Measurements from ENCODE around the gene POLD1. TPM values are rescaled to one million over a fixed set of nuclear protein-coding genes. Genes with fewer than 3 reads are reported as not detected.
A peak's percentile ranks its signal among the peaks of the same experiment; 100 is the strongest.

The POLD1 gene
- polyA plus RNA-seq, 1 donor from 2014 or later = 32.8 TPM

DNA sequence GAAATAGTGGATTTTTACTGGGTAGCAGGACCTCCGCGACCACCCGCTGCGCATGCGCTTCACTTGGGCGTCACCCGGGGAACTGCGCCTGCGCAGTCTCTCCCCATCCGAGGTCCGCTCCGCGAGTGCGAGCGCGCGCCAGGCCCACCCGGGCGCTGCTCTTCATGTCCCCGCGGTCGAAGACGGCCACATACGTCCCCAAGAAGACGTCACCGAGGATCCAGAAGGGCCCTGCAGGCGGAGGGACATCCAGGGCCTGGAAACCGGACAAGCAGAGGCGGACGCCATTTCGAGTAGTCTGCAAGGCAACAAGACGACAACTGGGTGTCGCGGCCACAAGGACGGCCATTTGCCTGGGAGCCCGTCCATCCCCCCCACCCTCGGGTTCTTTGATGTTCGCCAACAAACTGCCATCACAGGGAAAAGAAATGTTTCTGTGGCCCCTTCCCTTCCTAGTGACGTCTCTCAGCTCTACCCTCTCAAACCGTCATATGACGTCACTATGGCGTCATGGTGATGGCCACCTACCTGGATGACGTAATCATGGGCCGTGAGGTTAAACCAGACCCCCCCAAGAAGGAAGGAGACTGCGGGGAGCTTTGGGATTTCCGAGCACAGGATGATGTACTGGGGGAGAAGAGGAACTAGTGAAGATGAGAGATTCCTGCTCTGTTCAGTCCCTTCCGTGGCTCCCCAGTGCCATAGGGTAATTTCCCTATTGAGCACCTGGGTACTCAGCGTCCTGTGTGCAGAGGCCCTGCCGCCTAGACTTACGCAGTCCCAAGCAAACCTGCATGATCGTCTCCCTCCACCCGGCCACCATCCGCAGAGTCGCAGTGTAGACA lies 25.4 kb upstream of the POLD1 start:
- Mint-ChIP-seq H3K9me3 (no peaks in the 10 kb centered on the region), H3K4me3 (peak overlapping the region; percentile 89 to 97 (median 94)), H3K4me1 (peaks cover 24 to 37% (median 36%) of the 10 kb centered on the region in 3 donors), H3K36me3 (no peaks in the 10 kb centered on the region), H3K27me3 (no peaks in the 10 kb centered on the region), H3K27ac (peak overlapping the region; percentile 92 to 99 (median 95))

DNA sequence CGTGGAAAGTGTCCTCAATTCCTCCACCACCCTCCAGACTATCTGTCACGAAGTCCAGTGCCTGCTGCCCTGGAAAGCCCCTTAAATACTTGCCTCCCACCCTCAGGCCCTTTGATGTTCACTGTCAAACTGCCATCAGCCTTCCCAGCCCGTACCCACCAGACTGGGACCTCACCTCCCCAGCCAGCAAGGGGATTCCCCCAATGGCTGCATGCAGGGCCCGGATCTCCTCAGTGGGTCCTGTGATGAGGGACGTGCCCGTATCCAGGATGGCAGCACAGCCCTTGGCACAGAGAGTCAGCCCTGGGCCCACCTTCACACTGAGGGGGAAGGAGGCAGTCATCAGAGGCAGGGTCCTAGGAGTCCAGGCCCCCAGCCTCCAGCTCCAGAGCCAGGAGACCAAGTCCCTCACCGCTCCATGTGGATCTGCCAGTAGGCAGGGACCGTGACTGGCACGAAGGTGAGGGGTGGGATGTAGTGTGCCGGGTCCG lies 24.8 kb upstream of the POLD1 start:
- no peaks in the 10 kb centered on the region for H3K27me3 Mint-ChIP-seq
- no peaks in the 10 kb centered on the region for H3K36me3 Mint-ChIP-seq
- no peaks in the 10 kb centered on the region for H3K9me3 Mint-ChIP-seq
- peak overlapping the region in 2 of 3 donors; percentile 95 to 99 for H3K27ac Mint-ChIP-seq
- H3K4me3 Mint-ChIP-seq = peak overlapping the region; percentile 2 to 95 (median 91)
- peaks cover 24 to 37% (median 37%) of the 10 kb centered on the region in 3 donors for H3K4me1 Mint-ChIP-seq

DNA sequence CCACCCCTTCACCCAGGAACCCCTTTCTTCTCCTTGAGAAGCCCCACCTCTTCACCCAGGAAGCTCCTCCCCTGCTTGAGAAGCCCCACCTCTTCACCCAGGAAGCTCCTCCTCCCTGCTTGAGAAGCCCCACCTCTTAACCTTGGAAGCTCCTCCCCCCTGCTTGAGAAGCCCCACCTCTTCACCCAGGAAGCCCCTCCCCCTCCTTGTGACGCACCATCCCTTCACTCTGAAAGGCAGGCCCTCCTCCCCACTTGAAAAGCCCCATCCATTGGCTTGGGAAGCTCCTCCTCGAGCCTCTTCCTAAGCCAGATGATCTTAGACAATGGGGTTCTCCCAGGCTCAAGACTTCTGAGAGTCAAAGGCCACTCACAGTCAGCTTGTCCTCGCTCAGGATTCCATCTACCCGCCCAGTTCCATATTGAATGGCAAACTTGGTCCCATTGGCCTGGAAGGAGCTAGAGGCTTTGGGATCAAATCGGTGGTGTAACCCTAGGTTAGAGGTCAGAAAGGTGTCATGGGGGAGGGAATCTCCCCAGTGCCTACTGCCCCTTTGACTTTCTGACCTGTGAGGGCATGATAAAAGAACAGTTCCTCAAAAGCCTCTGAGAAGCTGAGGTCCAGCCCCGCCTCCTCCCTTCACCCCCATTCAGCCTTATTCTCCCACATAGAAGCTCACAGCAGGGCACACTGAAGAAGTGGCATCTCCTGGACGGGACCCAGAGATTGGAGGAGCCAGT lies 22.7 kb upstream of the POLD1 start:
- H3K27ac Mint-ChIP-seq = peak overlapping the region in 1 of 3 donors; percentile 88
- H3K36me3 Mint-ChIP-seq = no peaks in the 10 kb centered on the region
- no peaks in the 10 kb centered on the region for H3K27me3 Mint-ChIP-seq
- H3K4me1 Mint-ChIP-seq = peaks cover 38 to 52% (median 50%) of the 10 kb centered on the region in 3 donors
- no peaks in the 10 kb centered on the region for H3K9me3 Mint-ChIP-seq
- peak overlapping the region in 2 of 4 donors; percentile 44 to 61 for H3K4me3 Mint-ChIP-seq

DNA sequence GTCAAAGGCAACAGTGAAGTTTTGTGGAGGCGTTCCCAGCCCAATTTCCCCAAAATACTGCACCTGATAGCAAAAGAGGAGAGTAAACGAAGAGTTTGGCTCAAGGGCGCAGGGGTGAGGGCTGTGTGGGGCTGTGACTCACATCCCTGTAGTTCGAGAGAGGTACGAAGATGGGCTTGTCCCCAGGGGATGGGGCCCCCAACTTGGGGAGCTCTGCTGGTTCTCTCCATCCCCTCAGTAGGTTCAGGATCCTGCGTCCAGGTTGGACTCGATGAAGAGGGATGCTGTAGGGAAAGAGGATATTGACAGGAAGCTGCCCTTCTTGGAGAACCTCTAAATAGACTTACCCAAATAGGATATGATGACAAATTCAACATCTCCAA lies 22.1 kb upstream of the POLD1 start:
- Mint-ChIP-seq H3K4me1 (peaks cover 35 to 49% (median 46%) of the 10 kb centered on the region in 3 donors), H3K4me3 (peak overlapping the region in 2 of 4 donors; percentile 44 to 61), H3K9me3 (no peaks in the 10 kb centered on the region), H3K27me3 (no peaks in the 10 kb centered on the region), H3K27ac (peak overlapping the region in 1 of 3 donors; percentile 88), H3K36me3 (no peaks in the 10 kb centered on the region)

DNA sequence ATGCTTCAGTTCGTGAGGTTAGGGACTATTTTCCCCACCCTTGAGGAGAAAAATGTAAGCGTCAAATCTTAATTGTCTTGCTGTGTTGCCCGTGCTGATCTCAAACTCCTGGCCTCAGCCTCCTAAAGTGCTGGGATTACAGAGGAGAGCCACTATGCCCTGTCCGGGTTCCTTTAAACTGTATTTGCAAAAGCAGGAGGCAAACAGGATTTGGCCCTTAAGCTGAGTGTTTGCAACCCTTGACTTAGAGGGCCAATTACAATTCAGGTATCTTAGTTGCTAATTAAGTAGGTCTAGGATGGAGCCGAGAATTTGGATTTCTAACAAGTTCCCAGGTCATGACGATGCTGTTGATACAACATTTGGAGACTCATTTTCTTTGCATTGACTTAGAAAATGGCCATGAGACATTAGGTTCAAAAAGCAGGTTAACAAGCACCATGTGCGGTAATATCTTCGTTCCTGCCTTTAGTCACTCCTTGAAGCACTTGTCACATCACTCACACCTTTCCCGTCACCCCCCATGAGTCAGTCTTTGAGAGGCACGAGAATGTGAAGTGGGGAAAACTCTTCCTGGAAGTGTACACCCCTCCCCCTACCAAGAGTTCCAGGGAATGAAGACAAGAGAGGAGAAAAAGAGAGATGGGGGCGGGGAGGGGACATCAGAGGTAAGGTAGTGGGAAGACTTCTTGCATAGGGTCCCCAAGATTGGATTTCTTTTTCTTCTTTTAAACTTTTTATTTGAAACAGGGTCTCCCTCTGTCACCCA lies 21.3 kb upstream of the POLD1 start:
- no peaks in the 10 kb centered on the region for H3K36me3 Mint-ChIP-seq
- no peaks in the 10 kb centered on the region for H3K27me3 Mint-ChIP-seq
- H3K9me3 Mint-ChIP-seq = no peaks in the 10 kb centered on the region
- peaks cover 34 to 46% (median 43%) of the 10 kb centered on the region in 3 donors for H3K4me1 Mint-ChIP-seq
- H3K27ac Mint-ChIP-seq = peak overlapping the region in 1 of 3 donors; percentile 88
- peak overlapping the region in 2 of 4 donors; percentile 44 to 47 for H3K4me3 Mint-ChIP-seq

DNA sequence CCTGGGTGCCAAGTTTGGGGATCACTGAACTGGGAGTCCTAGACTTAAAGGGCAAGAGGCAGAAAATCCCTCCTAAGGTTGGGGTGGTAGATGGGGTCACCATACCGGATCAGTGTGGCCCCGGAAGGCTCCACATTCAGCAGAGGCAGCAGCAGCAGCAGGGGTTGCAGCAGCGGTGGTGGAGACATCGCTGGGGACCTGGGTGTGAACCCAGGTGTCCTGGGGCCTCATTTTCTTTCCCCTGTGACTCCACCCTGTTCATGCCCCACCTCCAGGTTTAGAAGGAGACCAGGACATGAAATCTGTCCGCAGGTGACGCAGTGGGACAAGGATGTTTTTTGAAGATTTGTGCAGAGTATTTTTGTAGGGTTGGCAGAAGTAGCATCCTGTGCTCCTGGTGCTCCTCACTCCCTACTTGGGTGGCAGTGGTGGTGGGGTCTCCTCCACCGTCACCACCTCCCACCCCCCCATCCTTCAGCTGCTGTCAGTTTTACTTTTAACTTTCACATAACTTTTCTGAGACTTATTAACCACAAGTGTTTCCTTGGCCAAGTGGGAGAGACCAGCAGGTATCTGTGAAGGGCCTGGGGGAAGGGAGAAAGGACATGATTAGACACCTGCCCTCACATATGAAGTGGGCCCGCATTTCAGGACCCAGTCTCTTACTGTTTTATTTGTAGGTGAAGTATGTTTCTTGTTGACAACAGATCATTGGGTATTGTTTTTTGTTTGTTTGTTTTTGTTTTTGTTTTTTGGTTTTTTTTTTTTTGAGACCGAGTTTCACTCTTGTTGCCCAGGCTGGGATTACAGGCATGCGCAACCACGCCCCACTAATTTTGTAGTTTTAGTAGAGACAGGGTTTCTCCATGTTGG lies 18.5 kb upstream of the POLD1 start, which contains the start of gene NAPSA:
NAPSA (minus strand) TSS at position 206 of the 873 bp plus-strand sequence; CDS start at position 188, 18 bp downstream.
- Mint-ChIP-seq H3K9me3 (no peaks in the 10 kb centered on the region), H3K27me3 (no peaks in the 10 kb centered on the region), H3K36me3 (no peaks in the 10 kb centered on the region), H3K4me1 (peaks cover 34 to 45% (median 42%) of the 10 kb centered on the region in 3 donors), H3K27ac (peak within 1 kb of the TSS; percentile 83 to 88 (median 87)), H3K4me3 (peak within 1 kb of the TSS in 3 of 4 donors; percentile 69 to 82 (median 78))

DNA sequence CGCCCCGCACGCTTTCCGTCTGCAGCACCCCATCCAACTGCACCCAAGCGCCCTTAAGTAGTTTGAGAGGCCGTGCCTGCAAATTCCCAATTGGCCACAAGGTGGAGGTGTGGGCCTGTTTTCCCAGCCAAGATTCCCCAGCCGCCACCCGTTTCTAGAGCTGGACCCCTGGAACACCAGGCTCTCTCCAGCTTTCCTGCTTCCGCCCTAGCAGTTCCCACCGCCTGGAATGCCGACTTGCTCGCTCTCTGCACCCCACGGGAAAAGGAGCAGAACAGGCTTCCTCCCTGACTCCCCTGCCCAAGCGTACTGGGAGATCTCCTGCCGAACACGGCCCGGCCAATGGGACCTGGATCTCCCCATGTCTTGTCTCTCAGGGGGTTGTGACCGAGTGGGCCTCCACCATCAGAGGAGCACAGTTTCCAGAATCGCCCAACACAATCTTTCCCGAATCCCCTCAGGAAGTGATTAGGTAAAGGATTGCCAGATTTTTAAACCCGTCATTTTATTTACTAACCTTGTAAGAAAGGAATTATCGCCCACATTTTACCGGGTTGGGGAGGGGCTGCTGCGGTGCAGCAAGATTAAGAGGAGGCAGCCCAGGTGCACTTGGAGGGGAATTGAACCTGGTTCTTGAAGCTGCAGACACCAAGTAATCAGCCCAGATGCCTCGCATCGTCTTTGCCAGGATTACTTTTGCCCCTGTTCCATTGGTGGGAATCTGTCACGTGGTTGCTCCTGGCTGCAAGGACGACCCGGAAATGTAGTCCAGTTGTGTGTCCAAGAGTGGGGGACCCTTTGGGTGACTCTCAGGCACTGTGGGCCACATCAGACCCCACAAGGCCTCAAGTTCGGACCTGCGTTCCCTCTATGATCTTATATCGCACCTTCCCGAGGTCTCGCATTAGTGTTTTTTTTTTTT lies 15.2 kb upstream of the POLD1 start:
- Mint-ChIP-seq H3K4me1 (peaks cover 23 to 28% (median 27%) of the 10 kb centered on the region in 3 donors), H3K4me3 (peak overlapping the region; percentile 85 to 98 (median 94)), H3K36me3 (no peaks in the 10 kb centered on the region), H3K27me3 (no peaks in the 10 kb centered on the region), H3K27ac (peak overlapping the region; percentile 83 to 92 (median 86)), H3K9me3 (no peaks in the 10 kb centered on the region)

DNA sequence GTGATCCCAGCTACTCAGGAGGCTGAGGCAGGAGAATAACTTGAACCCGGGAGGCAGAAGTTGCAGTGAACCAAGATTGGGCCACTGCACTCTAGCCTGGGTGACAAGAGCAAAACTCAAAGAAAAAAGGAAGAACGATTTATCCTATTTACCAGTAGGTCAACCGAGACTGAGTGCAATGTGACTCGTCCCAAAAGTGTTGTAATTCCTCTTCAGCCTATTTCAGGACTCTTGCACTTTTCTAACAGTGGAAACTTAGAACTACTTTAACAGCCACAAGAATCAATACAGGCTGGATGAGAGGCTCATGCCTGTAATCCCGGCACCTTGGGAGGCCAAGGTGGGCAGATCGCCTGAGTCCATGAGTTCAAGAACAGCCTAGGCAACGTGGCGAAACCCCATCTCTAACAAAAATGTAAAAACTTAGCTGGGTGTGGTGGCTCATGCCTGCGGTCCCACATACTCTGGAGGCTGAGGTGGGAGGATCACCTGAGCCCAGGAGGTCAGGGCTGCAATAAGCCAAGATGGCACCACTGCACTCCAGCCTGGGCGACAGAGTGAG lies 12.2 kb upstream of the POLD1 start:
- no peaks in the 10 kb centered on the region for H3K9me3 Mint-ChIP-seq
- H3K27me3 Mint-ChIP-seq = no peaks in the 10 kb centered on the region
- H3K4me3 Mint-ChIP-seq = peak overlapping the region in 1 of 4 donors; percentile 44
- no peaks in the 10 kb centered on the region for H3K36me3 Mint-ChIP-seq
- H3K4me1 Mint-ChIP-seq = peaks cover 11 to 21% (median 18%) of the 10 kb centered on the region in 3 donors
- peak overlapping the region in 1 of 3 donors; percentile 8 for H3K27ac Mint-ChIP-seq

DNA sequence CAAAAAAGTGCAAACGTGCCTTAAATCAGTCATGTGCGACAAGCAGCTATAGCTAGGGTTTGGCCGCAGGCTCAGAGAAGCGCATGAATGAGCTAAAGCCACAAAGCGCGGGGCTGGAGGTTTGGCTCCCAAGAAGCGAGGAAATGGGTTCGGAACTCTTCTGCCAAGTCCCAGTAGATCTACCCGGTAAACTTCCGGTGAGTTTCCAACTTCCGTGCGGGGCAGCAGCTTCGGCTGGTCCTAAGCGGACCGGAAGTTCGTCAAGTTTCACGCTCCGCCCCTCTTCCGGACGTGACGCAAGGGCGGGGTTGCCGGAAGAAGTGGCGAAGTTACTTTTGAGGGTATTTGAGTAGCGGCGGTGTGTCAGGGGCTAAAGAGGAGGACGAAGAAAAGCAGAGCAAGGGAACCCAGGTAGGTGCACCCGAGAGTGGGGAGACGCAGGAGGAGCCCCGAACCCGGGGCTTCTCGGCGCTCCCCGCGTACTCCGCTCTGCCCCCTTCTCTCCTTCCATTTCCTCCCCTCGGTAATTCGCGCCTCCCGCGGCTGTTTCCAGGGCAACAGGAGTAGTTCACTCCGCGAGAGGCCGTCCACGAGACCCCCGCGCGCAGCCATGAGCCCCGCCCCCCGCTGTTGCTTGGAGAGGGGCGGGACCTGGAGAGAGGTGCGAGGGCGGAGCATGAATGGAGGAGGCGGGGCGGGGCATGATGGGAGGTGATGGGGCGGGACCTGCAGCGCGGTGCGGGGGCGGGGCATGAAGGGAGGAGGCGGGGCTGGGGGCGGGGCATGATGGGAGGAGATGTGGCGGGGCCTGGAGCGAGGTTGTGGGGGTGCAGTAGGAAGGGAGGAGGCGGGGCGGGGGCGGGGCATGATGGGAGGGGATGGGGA lies 7.7 kb upstream of the POLD1 start, which contains the start of gene NR1H2:
NR1H2 (plus strand) TSS at position 292 of the 885 bp plus-strand sequence. CDS start 1,149 bp downstream, outside the sequence.
- peak within 1 kb of the TSS; percentile 96 to 100 (median 100) for H3K27ac Mint-ChIP-seq
- H3K27me3 Mint-ChIP-seq = no peaks in the 10 kb centered on the region
- peak within 1 kb of the TSS; percentile 92 to 100 (median 96) for H3K4me3 Mint-ChIP-seq
- peaks cover 2% of the 10 kb centered on the region for H3K36me3 Mint-ChIP-seq
- H3K9me3 Mint-ChIP-seq = no peaks in the 10 kb centered on the region
- H3K4me1 Mint-ChIP-seq = peaks cover 5 to 12% (median 9%) of the 10 kb centered on the region in 3 donors

DNA sequence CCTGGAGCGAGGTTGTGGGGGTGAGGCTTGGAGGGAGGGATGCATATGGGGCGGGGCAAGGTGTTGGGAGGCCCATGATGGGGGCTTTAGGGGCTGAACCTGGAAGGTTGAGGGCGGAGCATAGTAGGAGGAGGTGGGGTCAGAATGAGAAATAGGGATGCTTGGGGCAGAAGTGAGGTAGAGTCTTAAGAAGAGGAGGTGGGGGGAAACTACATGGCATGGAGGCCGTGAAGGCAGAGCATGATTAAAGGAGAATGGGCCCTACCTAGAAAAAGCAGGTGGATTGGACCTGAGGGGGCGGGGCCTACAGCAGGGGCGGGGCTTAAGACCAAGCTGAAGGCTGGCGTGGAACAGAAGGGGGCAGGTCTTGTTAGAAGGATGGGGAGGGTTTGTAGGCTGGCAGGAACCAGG lies 7.1 kb upstream of the POLD1 start:
- H3K27ac Mint-ChIP-seq = peak overlapping the region; percentile 59 to 100 (median 96)
- H3K9me3 Mint-ChIP-seq = no peaks in the 10 kb centered on the region
- H3K4me3 Mint-ChIP-seq = peak overlapping the region; percentile 57 to 98 (median 82)
- H3K27me3 Mint-ChIP-seq = no peaks in the 10 kb centered on the region
- H3K36me3 Mint-ChIP-seq = peaks cover 2% of the 10 kb centered on the region
- peaks cover 5 to 12% (median 9%) of the 10 kb centered on the region in 3 donors for H3K4me1 Mint-ChIP-seq

DNA sequence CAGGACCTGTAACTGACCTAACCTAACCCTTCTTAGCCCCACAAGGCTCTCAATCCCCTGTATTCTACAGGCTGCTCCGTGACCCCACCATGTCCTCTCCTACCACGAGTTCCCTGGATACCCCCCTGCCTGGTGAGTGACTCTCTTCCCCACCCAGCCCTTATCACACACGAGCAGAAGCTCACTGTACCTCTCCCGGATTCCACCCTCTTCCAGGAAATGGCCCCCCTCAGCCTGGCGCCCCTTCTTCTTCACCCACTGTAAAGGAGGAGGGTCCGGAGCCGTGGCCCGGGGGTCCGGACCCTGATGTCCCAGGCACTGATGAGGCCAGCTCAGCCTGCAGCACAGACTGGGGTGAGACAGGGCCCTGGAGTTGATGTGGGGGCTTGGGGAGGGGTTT lies 6.6 kb upstream of the POLD1 start:
- no peaks in the 10 kb centered on the region for H3K27me3 Mint-ChIP-seq
- H3K36me3 Mint-ChIP-seq = peaks cover 2% of the 10 kb centered on the region
- H3K4me3 Mint-ChIP-seq = peak overlapping the region; percentile 61 to 92 (median 74)
- peak overlapping the region in 2 of 3 donors; percentile 96 to 100 for H3K27ac Mint-ChIP-seq
- H3K9me3 Mint-ChIP-seq = no peaks in the 10 kb centered on the region
- peaks cover 5 to 12% (median 9%) of the 10 kb centered on the region in 3 donors for H3K4me1 Mint-ChIP-seq
